ENCODE measurements around the gene TRPM3.

Gene TRPM3

DNA sequence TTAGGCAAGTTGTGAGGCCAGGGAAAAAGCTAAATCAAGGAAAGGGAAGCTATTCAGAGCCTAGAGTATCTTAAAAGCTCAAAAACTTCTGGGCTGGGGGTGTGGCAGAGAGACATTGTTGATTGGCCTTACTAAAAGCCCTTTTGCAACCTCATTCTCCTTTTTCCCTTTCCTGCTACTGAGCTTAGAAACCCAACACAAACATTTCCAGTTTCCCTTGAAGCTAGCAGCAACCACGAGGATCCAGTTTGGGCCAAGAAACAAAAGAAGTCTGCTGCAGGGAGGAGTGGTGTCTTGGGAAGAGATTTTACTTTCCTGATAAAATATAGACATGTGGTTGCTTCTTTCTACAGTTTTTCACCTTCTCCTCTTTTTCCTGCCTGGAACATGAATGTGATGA lies 571.5 kb downstream of the TRPM3 start:
- no peak overlapping the region for H3K4me3 ChIP-seq (ENCODE audit: severe bottlenecking)
- H3K27ac ChIP-seq (ENCODE audit: poor library complexity, severe bottlenecking): no peak overlapping the region
- H3K27me3 ChIP-seq (ENCODE audit: insufficient read depth, poor library complexity, severe bottlenecking): no peaks in the 10 kb centered on the region
- H3K4me1 ChIP-seq (ENCODE audit: insufficient read depth, poor library complexity, severe bottlenecking): peaks cover 16% of the 10 kb centered on the region
- DNase-seq (ENCODE audit: low spot score) (no peak), ATAC-seq (ENCODE audit: low read depth) (no peak)
- TF ChIP-seq, protein P1, sequence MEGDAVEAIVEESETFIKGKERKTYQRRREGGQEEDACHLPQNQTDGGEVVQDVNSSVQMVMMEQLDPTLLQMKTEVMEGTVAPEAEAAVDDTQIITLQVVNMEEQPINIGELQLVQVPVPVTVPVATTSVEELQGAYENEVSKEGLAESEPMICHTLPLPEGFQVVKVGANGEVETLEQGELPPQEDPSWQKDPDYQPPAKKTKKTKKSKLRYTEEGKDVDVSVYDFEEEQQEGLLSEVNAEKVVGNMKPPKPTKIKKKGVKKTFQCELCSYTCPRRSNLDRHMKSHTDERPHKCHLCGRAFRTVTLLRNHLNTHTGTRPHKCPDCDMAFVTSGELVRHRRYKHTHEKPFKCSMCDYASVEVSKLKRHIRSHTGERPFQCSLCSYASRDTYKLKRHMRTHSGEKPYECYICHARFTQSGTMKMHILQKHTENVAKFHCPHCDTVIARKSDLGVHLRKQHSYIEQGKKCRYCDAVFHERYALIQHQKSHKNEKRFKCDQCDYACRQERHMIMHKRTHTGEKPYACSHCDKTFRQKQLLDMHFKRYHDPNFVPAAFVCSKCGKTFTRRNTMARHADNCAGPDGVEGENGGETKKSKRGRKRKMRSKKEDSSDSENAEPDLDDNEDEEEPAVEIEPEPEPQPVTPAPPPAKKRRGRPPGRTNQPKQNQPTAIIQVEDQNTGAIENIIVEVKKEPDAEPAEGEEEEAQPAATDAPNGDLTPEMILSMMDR (IDR thresholded peaks at IDR 0.05; ENCODE audit: poor library complexity, severe bottlenecking): no peak
- no peaks in the 10 kb centered on the region for H3K9me3 ChIP-seq (ENCODE audit: severe bottlenecking)
- no peaks in the 10 kb centered on the region for H3K36me3 ChIP-seq (ENCODE audit: low read depth)

DNA sequence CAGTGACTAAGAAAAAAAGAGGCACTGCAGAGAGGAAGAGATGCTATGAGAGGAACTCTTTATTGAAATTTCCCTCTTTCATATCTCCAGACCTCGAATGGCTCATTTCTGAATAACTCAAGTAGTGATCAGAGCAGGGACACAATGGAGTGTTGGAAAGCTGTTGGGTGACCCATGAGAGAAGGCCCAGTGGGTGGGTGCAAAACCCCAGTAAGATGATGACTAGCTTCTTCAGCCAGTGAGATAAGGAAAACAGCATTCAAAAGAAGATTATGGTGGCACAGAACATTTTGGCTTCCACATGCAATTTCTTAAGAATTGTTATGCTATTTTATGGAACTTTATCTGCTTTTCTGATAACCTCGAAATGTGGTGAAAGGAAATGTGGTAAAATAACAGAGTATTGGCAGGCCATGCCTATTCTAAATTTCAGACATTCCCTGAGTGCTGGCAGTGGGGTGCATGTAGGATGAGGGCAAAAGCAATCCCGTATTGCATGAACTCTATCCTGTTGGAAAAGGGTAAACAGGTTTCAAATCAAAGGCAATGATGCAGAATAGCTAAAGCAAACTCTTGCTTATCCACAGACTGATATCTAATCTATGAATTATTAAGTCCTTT lies 579.0 kb downstream of the TRPM3 start:
- Histone ChIP-seq H3K27ac (ENCODE audit: poor library complexity, severe bottlenecking) (no peak overlapping the region), H3K4me1 (ENCODE audit: insufficient read depth, poor library complexity, severe bottlenecking) (no peaks in the 10 kb centered on the region), H3K27me3 (ENCODE audit: insufficient read depth, poor library complexity, severe bottlenecking) (no peaks in the 10 kb centered on the region), H3K36me3 (ENCODE audit: low read depth) (no peaks in the 10 kb centered on the region), H3K4me3 (ENCODE audit: severe bottlenecking) (no peak overlapping the region), H3K9me3 (ENCODE audit: severe bottlenecking) (no peaks in the 10 kb centered on the region)
- no peak for ATAC-seq (ENCODE audit: low read depth)
- DNase-seq (ENCODE audit: low spot score): no peak
- TF ChIP-seq, protein P1 (IDR thresholded peaks at IDR 0.05; ENCODE audit: poor library complexity, severe bottlenecking): no peak

- H3K4me3 ChIP-seq (ENCODE audit: severe bottlenecking): no peak overlapping the region
- no peaks in the 10 kb centered on the region for H3K4me1 ChIP-seq (ENCODE audit: insufficient read depth, poor library complexity, severe bottlenecking)
- no peak for DNase-seq (ENCODE audit: low spot score)
- H3K27ac ChIP-seq (ENCODE audit: poor library complexity, severe bottlenecking): no peak overlapping the region
- H3K36me3 ChIP-seq (ENCODE audit: low read depth): no peaks in the 10 kb centered on the region
- no peaks in the 10 kb centered on the region for H3K9me3 ChIP-seq (ENCODE audit: severe bottlenecking)
- no peak for ATAC-seq (ENCODE audit: low read depth)
- no peaks in the 10 kb centered on the region for H3K27me3 ChIP-seq (ENCODE audit: insufficient read depth, poor library complexity, severe bottlenecking)
- TF ChIP-seq, protein P1 (IDR thresholded peaks at IDR 0.05; ENCODE audit: poor library complexity, severe bottlenecking): no peak
Observed at GRCh38 chr9:70540016-70540415, 581.4 kb downstream of the TRPM3 start.

GRCh38 chr9:70539526-70539925 lies 581.9 kb downstream of the TRPM3 start:
- no peaks in the 10 kb centered on the region for H3K27me3 ChIP-seq (ENCODE audit: insufficient read depth, poor library complexity, severe bottlenecking)
- H3K27ac ChIP-seq (ENCODE audit: poor library complexity, severe bottlenecking): no peak overlapping the region
- TF ChIP-seq, protein P1 (IDR thresholded peaks at IDR 0.05; ENCODE audit: poor library complexity, severe bottlenecking): no peak
- no peak for ATAC-seq (ENCODE audit: low read depth)
- no peaks in the 10 kb centered on the region for H3K36me3 ChIP-seq (ENCODE audit: low read depth)
- no peak overlapping the region for H3K4me3 ChIP-seq (ENCODE audit: severe bottlenecking)
- no peak for DNase-seq (ENCODE audit: low spot score)
- peaks cover 2% of the 10 kb centered on the region for H3K4me1 ChIP-seq (ENCODE audit: insufficient read depth, poor library complexity, severe bottlenecking)
- H3K9me3 ChIP-seq (ENCODE audit: severe bottlenecking): no peaks in the 10 kb centered on the region

DNA sequence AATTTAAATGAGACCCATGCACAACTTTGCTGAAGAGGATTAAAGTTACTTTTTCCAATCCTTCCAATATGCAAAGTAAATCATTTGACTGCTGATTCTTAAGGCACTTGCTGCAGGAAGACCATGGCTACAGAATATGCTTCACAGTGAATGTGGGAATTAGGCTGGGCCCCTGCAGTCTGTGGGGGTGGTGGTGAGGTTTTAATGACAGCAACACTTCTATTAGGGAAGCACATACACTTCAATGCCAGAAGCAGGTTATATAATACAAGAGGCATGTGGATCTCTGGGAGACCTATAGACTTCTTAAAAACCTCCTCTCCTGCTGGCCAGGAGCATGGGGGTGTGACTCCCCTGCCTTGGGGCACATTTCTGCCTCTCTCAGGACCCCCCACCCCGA lies 582.4 kb downstream of the TRPM3 start:
- TF ChIP-seq, protein P1 (IDR thresholded peaks at IDR 0.05; ENCODE audit: poor library complexity, severe bottlenecking): no peak
- Histone ChIP-seq H3K4me3 (ENCODE audit: severe bottlenecking) (no peak overlapping the region), H3K9me3 (ENCODE audit: severe bottlenecking) (no peaks in the 10 kb centered on the region), H3K27me3 (ENCODE audit: insufficient read depth, poor library complexity, severe bottlenecking) (no peaks in the 10 kb centered on the region), H3K36me3 (ENCODE audit: low read depth) (no peaks in the 10 kb centered on the region), H3K4me1 (ENCODE audit: insufficient read depth, poor library complexity, severe bottlenecking) (peaks cover 7% of the 10 kb centered on the region), H3K27ac (ENCODE audit: poor library complexity, severe bottlenecking) (no peak overlapping the region)
- no peak for DNase-seq (ENCODE audit: low spot score)
- no peak for ATAC-seq (ENCODE audit: low read depth)

Data from RWPE2 (cell line).